Measurements from ENCODE around the gene BASP1. TPM values are rescaled to one million over a fixed set of nuclear protein-coding genes. Genes with fewer than 3 reads are reported as not detected.
"Not testable (repeated sequence)": the region's sequence is repeated elsewhere in the genome, so short reads cannot be mapped to it uniquely, and the experiment has no call there.

BASP1 gene
- total RNA-seq, 2 donors from 2014 or later: 3.7 to 5.0 TPM

DNA sequence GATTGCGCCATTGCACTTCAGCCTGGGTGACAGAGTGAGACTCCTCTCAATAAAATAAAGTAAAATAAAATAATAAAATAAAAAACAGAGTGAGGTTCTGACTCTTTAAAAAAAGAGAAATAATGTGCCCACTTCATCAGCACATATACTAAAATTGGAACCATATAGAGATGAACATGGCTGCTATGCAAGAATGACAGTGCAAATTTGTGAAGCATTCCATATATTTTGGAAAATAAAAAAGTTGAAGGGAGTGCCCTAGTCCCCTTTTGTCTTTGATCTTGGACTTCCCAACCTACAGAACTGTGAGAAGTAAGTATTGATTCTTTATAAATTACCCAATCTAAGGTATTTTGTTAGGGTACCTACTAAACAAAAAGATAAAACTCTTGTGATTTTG is 23.1 kb downstream of the BASP1 start:
- no peak for DNase-seq
- intact Hi-C loops (cut with DNase I, micrococcal nuclease): no loop called here

DNA sequence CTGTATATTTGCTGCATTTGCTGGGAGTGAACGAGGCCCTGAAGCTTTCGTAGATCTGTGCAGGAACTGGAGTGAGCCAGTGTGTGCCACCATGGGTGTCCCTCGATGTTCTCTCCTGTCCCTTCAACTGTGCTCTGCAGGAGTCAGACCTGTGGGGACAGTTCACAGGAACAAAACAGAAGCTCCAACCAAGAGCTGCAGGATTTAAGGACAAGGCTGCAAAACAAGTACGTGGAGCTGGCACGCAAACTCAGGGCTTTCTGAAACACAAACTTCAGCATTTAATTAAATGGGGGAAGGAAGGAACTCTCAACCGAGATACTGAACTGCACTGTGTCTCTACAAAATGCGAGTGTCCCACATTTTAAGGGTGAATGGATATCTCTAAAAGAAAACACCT is 24.2 kb downstream of the BASP1 start:
- intact Hi-C loops (cut with DNase I, micrococcal nuclease): no loop called here
- ATAC-seq (no peak), DNase-seq (no peak)

More for the DNA sequence above, 23.1 kb downstream of the BASP1 start:
- ATAC-seq: no peak

DNA sequence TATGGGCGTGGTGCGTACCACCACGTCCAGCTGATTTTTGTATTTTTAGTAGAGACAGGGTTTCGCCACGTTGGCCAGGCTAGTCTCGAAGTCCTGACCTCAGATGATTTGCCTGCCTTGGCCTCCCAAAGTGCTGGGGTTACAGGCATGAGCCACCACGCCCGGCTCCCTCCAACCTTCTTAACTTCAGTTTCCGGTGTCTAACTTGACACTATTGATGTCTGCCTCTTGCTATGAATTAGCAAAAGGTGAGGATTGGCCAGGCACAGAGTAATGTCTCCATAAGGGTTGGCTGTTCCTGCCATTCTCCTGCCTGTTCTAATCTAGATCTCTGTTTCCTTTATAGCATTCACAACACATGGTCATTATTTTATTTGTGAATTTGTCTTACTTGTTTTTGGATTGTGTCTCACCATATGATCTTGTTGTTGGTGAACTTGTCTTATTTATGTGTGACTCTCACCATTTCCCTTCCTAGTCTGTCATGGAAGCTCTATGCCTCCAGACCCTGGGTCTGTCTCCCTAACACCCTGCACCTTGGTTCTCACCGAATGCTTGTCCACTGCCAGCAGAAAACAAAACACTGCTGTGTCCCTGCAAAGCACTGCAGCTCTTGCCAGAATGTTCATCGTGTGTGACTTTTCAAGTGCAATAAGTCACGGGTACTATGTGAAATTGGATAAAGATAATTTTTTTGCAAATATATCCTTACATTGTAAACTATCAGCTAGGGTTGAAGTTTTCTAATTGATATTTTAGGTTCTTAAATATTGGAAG is 26.0 kb downstream of the BASP1 start:
- ATAC-seq: no peak
- no peak for DNase-seq
- intact Hi-C loops (cut with DNase I, micrococcal nuclease): no loop called here

DNA sequence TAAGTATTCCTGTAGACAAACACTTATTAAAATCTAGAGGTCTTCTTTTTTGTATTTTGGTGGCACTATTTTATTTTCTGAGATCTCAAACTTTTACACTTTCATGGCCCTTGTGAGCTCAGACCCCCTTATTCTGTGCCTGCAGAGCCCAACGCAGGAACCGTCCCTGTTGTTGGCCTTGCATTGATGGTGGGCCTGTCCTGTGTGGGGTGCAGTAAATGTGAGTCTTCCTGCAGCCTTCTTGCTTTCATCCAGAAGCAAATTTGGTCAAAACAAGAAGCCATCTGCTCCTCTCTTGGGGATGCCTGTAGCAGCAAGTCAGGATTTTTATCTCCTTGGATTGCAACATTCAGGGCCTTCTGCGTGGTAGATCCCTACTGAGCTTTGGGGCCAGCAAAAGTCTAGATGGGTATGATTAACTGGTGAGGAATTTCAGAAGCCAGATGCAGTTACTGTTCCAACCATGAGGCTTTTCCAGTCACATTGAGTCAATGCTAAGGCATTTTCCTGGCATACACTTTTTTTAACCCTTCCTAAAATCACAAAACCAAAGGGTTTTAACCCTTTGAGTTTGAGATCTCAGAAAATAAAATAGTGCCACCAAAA is 31.7 kb downstream of the BASP1 start:
- DNase-seq (no peak), ATAC-seq (no peak)
- intact Hi-C loops (cut with DNase I, micrococcal nuclease): no loop called here

DNA sequence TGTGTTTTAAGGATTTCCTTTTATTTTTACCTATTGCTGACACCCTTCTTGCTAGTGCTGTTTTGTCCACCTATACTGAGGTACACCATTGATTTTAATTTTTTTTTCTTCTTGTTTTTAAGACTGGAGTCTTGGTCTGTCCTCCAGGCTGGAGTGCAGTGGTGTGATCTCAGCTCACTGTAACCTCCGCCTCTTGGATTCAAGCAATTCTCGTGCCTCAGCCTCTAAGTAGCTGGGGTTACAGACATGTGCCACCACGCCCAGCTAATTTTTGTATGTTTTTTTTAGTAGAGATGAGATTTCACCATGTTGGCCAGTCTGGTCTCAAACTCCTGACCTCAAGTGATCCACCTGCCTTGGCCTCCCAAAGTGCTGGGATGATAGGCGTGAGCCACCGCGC is 32.4 kb downstream of the BASP1 start:
- DNase-seq; ATAC-seq; intact Hi-C loops (cut with DNase I, micrococcal nuclease): not testable (repeated sequence)

DNA sequence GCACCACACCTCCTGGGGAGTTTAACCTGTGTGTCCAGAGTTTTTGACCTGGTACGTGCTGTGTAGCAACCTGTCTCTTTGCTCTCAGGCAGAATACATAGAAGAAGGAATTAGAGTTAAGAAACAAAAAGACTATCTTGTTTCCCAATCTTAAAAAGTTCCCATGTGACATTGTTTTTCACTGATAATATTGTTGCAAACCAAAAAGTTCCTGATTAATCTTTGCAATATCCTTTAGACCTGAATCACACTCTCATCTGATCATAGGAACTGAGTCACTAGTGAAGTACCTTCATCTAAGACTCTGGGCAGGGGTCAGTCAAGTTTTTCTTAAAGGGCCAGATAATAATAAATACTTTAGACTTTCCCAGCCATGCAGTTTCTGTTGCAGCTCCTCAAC is 35.1 kb downstream of the BASP1 start:
- ATAC-seq: no peak
- intact Hi-C loops (cut with DNase I, micrococcal nuclease): no loop called here

DNA sequence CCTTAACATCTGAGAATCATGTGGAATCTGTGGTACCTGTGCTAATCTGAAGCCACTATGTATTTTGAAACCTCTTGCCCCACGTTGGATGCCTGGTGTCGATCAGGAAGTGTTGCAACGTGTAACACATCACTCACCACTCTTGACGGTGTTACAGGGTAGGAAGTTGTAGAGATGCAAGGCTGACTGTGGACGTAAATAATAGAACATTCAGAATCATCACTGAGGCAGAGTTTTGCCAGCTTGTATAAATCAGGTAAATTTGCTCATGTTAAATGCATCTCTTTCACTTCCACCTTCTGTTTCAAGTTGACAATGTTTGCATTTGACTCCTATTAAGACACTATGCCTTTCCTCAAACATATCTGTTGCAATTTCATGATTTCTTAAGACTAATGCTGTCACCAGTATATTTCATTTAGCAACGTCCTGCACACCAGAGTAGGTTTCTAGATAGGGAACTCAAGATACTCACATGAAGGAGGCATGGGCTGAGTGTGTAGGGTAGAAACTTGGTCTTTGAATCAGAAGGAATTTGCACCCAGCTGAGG is 38.1 kb downstream of the BASP1 start:
- DNase-seq: no peak
- ATAC-seq: no peak
- intact Hi-C loops (cut with DNase I, micrococcal nuclease): no loop called here

More for the DNA sequence above, 35.1 kb downstream of the BASP1 start:
- no peak for DNase-seq

DNA sequence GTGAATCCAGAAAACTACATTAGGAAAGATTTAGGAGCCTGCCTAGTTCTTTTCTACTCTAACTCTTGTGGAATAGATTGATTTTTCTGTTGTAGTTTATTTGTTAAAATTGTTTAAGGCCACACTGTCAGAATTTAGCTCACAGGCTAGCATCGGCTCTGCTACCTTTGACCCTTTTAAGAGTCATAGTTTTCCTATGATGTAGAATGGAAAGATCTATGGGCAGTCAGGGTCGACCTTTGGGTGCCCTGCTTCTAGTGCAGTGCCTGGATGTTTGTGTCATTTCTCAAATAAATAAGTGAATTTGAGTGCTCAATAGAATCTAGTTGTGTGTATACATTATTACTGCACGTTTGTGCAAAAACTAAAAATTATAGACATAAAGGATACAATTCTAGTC is 38.7 kb downstream of the BASP1 start:
- intact Hi-C loops (cut with DNase I, micrococcal nuclease): no loop called here
- DNase-seq: no peak
- ATAC-seq: no peak

DNA sequence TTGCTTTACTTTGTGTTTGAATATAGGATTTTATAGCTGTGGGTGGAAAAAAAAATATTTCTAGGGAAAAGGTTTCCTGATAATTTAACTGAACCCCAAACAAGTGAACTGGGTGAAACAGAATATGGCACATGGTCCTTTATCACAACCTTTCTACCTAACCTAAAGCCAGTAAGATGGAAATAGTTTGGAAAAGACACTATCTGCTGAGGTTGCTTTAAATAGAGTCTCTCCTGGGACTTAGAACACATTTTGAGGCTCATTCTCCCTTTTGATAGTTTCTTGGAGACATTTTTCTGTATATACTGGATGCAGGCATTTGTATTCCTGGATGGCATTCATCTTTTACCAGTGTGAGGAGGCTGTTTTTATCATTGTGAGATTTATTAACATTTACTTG is 39.4 kb downstream of the BASP1 start:
- intact Hi-C loops (cut with DNase I, micrococcal nuclease): no loop called here
- ATAC-seq (no peak), DNase-seq (no peak)

DNA sequence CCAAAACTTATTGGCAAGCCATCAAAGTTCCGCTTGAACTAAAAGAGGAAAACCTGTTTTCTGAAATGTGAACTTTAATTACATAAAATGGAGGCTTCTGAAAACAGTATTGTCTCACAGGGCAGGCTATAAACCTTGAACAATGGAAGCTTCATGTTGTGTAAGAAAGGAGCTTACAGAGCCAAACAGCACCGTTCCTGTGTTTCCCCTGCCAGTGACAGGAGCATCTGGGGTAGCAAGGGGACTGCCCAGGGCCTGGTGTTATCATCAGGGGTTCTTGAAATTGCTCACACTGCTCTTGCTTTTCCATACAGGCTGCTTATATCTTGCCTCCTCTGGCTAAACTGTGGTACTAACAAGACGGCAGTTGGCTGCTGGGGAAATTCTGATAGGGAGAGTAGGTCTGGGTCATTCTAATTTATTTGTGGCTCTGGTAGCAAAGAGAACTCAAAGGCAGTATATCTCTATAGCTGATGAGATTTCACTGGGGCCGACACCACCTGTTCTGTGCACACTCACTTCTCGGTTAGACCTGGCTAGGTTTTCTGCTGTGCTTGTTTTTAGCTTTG is 40.4 kb downstream of the BASP1 start:
- peak; percentile 70 for ATAC-seq

DNA sequence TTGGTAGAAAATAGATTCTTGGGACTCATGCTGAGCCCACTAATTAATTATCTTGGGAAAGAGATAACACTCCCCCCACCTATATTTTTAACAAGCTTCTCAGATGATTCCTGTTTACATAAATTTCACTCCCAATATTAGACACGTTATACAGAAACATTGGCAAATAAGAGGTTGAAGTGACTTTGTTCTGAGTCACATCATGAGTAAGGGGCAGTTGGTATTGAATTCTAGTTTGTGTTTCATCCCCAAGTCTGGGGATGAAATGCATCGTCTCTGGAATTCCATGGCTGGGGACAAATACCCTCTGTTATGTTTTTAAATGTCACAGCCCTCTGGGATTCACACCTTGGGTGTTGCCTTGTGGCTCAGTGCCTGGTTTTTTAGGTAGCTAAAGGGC is 41.0 kb downstream of the BASP1 start:
- intact Hi-C loops (cut with DNase I, micrococcal nuclease): no loop called here
- DNase-seq: no peak
- no peak for ATAC-seq

More for the DNA sequence above, 40.4 kb downstream of the BASP1 start:
- intact Hi-C loops (cut with DNase I, micrococcal nuclease): no loop called here
- no peak for DNase-seq

DNA sequence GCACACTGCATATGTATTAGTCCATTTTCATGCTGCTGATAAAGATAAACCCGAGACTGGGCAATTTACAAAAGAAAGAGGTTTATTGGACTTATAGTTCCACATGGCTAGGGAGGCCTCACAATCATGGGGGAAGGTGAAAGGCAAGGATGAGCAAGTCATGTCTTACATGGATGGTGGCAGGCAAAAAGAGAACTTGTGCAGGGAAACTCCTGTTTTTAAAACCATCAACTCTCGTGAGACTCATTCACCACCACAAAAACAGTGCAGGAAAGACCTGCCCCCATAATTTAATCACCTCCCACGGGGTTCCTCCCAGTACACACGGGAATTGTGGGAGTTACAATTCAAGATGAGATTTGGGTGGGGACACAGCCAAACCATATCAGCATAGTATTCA is 41.6 kb downstream of the BASP1 start:
- ATAC-seq; intact Hi-C loops (cut with DNase I, micrococcal nuclease); DNase-seq: not testable (repeated sequence)

DNA sequence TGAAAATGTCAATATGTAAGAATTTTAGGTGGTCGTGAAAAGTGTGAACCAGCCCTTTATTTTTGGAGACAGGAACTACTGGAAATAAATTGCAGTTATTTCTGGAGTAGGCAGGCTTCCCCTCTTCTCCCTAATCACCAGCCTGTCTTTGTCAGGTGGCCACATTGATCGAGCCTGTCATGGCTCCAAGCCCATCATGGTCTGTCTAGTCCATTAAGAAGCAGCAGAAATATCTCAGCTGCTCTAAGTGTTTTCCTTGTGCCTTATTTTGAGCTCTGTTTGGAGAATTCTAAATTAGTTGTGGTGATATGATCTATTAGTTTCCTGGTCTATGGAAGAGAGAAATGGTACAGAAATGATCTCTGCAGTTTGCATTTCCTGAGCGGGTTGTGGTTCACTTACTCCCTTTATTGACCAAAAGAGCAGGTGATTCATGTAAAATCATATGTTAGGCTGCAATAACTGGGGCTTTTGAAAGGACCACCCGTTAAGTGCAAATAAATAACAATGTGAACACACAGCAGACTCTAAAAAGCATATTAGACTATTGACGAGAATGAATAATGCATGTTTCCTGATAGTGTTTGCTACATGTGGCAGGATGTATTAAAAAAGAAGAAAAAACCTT is 42.3 kb downstream of the BASP1 start:
- intact Hi-C loops (cut with DNase I, micrococcal nuclease): no loop called here
- no peak for ATAC-seq
- DNase-seq: no peak

DNA sequence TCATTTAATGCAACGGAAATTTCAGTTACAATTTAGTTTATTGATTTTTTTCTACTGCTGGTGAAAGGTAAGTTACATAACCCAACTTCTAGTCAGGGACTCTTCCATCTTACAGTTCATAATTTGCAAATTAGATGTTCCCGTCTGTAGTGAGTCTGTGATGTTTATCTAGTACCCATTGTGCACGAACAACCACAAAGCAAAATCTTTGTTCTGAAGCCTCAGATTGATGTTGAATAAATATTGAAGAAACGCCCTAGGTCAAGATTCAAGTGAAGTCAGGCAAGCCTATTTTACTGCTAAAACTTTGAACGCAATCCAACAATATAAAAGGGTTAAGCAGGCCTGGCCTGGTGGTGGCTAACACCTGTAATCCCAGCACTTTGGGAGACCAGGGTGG is 43.1 kb downstream of the BASP1 start:
- intact Hi-C loops (cut with DNase I, micrococcal nuclease): no loop called here
- ATAC-seq (peak; percentile 73), DNase-seq (no peak)

DNA sequence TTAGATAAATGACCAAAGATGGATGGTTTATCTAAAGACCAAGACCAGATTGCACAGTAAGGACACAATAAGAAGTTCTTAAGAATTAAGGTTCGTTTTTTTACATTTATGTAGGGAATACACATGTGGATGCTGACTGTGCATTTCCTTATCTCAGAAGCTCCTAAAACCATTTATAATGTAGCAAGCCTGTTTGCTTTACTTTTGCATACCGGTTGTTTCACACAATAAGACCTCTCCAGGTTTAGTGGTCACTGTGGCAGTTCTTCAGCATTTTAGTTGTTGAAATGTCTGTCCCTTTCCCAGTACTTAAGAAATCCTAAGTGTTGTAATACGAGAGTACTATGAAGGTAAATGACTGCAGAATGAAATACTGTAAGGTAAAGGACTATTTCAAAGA is 43.6 kb downstream of the BASP1 start:
- DNase-seq (no peak), ATAC-seq (peak; percentile 22)
- intact Hi-C loops (cut with DNase I, micrococcal nuclease): no loop called here

DNA sequence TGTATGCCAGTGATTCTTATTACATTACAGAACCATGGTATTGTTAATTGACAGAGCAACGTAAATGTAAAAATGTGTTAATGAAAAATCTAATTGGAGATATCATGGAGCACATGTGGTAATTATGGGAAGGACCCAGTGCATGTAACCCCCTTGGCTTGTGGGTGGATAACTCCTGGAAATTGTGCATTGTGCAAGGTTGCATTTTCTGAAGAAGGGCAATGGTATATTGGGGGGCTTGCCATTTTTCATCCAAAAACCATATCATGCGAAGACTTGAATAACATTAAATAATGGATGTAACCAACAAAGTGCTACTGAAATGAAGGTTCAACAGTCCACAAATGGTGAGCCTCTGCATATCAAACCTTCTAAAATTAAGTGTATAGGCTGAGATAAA is 47.6 kb downstream of the BASP1 start:
- ATAC-seq: no peak
- intact Hi-C loops (cut with DNase I, micrococcal nuclease): no loop called here
- DNase-seq: no peak

DNA sequence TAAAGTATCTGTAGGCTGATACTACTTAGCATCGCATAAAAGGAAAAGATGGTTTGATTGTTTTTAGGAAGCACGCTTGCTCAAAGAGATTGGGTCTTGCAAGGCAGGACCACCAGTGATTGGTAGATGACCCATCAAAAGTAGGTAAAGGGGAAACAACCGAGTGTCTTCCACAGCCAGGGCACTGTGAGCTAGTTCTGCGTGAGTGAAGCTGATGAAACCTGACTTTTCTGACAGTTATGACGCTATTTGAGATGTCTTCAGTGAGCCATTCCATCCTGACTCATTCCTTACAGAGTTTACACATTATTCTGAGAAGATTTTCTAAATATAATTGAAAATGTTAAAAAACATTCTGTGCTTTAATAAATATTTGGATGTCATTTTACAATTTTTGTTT is 49.7 kb downstream of the BASP1 start:
- no peak for DNase-seq
- no peak for ATAC-seq
- intact Hi-C loops (cut with DNase I, micrococcal nuclease): no loop called here

DNA sequence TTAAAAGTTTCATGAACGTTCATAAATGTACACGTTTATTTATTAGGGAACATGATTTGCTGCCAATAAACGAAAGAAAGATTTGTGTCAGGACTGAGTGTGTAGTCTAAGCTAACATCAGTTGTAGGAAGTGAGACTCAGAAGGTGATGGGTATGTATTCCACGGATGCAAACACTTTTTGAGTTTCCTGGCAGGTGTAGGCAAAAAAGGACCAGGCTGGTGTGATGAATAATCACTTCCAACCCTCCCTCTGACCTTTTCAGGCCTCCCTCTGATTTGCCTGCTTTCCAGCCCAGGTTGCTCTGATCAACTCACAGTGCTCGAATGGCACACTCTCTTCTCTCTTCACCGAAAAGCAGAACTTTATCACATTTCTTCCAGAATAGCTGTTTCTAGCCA is 51.8 kb downstream of the BASP1 start:
- no peak for DNase-seq
- no peak for ATAC-seq
- intact Hi-C loops (cut with DNase I, micrococcal nuclease): no loop called here

DNA sequence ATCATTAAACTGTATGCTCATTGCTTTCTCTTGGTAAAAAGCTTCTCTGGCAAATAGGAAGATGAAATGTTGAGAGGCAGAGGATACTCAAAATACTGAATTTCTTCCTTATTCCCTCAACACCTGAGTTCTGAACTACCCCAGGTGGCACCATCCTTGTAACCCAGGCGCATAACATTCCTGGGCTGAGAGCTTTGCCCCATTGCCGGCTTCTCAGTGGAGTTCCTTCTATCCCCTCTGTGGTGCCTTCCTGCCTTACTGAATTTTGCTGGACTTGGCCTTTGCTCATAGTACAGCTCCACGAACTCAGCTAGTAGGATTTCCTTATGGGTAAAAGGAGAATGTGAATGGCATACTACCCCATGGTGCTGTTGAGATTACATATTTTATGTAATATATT is 54.7 kb downstream of the BASP1 start:
- intact Hi-C loops (cut with DNase I, micrococcal nuclease): no loop called here

More for the DNA sequence above, 54.7 kb downstream of the BASP1 start:
- DNase-seq: no peak
- no peak for ATAC-seq
